Calu3 (cell line): ENCODE data around the gene ITGB3BP. TPM values are rescaled to one million over a fixed set of nuclear protein-coding genes. Genes with fewer than 3 reads are reported as not detected.

Experiments
- BruUV-seq: library from RNA; stranded (reverse); fragments of 400-500 nt; replicated peaks from 2 replicates; lab custom pipeline; 2021; lab: Mats Ljungman, UMichigan
- CTCF ChIA-PET: fragments of 300-600 bp; sonication (Branson Sonifier 250); formaldehyde crosslinking; loops from one replicate; lab custom pipeline; 2022; ENCODE audit warnings: antibody characterized with exemption; lab: Charles Lee
- DNase-seq: peaks from one replicate; pipeline ENCODE4 v3.0.0; 2022
- H3K27ac Mint-ChIP-seq: one replicate; pipeline ENCODE4 v1.8.0; 2022; ENCODE audit warnings: mixed read lengths; ENCODE audit not compliant: unreplicated experiment
- H3K27me3 Mint-ChIP-seq: one replicate; pipeline ENCODE4 v1.8.0; 2022; ENCODE audit warnings: mixed read lengths; ENCODE audit not compliant: unreplicated experiment
- H3K36me3 Mint-ChIP-seq: one replicate; pipeline ENCODE4 v1.8.0; 2022; ENCODE audit warnings: mild to moderate bottlenecking, moderate library complexity, mixed read lengths; ENCODE audit not compliant: insufficient read depth, unreplicated experiment
- H3K4me1 Mint-ChIP-seq: one replicate; pipeline ENCODE4 v1.8.0; 2022; ENCODE audit warnings: mild to moderate bottlenecking, low read depth, mixed read lengths; ENCODE audit not compliant: unreplicated experiment
- H3K4me3 Mint-ChIP-seq: one replicate; pipeline ENCODE4 v1.8.0; 2022; ENCODE audit warnings: mild to moderate bottlenecking, low read depth, moderate library complexity, mixed read lengths; ENCODE audit not compliant: unreplicated experiment
- H3K9me3 Mint-ChIP-seq: one replicate; pipeline ENCODE4 v1.8.0; 2022; ENCODE audit warnings: low read depth, mixed read lengths; ENCODE audit not compliant: unreplicated experiment
- intact Hi-C: fragments of 100-400 bp; cut with micrococcal nuclease; formaldehyde crosslinking; loops from one replicate; pipeline ENCODE4 v1.10.0; 2022; ENCODE audit not compliant: unreplicated experiment
- total RNA-seq: library from RNA; stranded (reverse); gene quantifications from 2 replicates; pipeline ENCODE4 v1.2.3, GENCODE V29; 2022
- TF ChIP-seq, protein P1 (sequence below): fragments of 200-600 bp; IDR thresholded peaks from one replicate; pipeline ENCODE4 v1.8.0; 2022; ENCODE audit warnings: antibody characterized with exemption; ENCODE audit not compliant: unreplicated experiment

ITGB3BP gene
- total RNA-seq, 1 experiment from 2014 or later: 52.1 TPM

DNA sequence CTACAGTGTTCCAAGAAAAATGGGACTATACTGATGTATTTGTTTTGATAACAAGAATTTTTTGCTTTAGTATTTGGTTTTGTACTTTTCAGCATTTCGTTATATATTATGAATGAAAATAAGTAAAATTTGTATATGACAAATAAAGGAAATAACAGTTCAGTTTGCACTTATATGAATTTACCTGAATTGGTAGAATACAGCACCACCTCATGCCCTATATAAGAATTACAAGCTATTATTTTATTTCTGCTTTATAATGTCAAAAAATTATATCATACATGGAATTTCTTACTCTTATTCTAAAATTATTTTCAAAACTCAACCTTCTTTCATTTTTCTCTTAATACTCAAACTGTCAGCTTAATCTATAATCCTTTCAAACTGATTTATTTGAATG lies 14.9 kb upstream of the ITGB3BP start:
- H3K27me3 Mint-ChIP-seq: no peaks in the 10 kb centered on the region
- peaks cover 5% of the 10 kb centered on the region for H3K36me3 Mint-ChIP-seq
- TF ChIP-seq, protein P1, sequence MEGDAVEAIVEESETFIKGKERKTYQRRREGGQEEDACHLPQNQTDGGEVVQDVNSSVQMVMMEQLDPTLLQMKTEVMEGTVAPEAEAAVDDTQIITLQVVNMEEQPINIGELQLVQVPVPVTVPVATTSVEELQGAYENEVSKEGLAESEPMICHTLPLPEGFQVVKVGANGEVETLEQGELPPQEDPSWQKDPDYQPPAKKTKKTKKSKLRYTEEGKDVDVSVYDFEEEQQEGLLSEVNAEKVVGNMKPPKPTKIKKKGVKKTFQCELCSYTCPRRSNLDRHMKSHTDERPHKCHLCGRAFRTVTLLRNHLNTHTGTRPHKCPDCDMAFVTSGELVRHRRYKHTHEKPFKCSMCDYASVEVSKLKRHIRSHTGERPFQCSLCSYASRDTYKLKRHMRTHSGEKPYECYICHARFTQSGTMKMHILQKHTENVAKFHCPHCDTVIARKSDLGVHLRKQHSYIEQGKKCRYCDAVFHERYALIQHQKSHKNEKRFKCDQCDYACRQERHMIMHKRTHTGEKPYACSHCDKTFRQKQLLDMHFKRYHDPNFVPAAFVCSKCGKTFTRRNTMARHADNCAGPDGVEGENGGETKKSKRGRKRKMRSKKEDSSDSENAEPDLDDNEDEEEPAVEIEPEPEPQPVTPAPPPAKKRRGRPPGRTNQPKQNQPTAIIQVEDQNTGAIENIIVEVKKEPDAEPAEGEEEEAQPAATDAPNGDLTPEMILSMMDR: peak; percentile 42
- CTCF ChIA-PET: interaction anchor here (0.6 to 1.4 kb wide), 8 partner anchors 10 to 221 kb away, joined by 3 to 4 read pairs (median 3); partner anchors contain the start of genes EFCAB7 and ITGB3BP
- no TSS peak for BruUV-seq
- intact Hi-C loops: loop anchor here (5.0 to 10.0 kb wide), 4 partner anchors 76 to 696 kb away; no protein-coding TSS in a partner anchor
- no peaks in the 10 kb centered on the region for H3K9me3 Mint-ChIP-seq
- H3K4me3 Mint-ChIP-seq: no peak overlapping the region
- DNase-seq: no peak
- H3K4me1 Mint-ChIP-seq: no peaks in the 10 kb centered on the region
- H3K27ac Mint-ChIP-seq: no peak overlapping the region

DNA sequence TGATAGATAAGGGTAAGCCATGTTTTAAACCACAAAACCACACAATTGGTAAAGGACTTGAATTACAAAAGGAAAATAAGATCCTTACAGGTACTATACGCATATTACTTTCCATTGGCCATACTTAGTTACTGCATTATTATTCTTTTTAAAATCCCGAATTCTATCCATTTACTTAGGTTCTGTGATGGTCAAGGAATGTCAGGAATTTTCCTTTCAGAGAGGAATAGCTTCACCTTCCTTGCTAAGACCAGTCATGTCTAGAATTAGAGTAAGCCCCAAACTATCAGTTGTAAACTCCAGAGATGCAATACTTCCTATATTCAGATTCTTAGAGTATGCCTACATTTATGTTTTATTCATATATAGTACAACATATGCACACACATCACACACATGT lies 14.0 kb upstream of the ITGB3BP start:
- DNase-seq: no peak
- intact Hi-C loops: loop anchor here (5.0 to 10.0 kb wide), 4 partner anchors 75 to 695 kb away; no protein-coding TSS in a partner anchor
- Mint-ChIP-seq H3K9me3 (no peaks in the 10 kb centered on the region), H3K4me3 (no peak overlapping the region), H3K36me3 (peaks cover 5% of the 10 kb centered on the region), H3K27me3 (no peaks in the 10 kb centered on the region), H3K4me1 (no peaks in the 10 kb centered on the region), H3K27ac (no peak overlapping the region)
- TF ChIP-seq, protein P1: no peak
- CTCF ChIA-PET: interaction anchor here (0.6 to 1.4 kb wide), 3 partner anchors 14 to 215 kb away, joined by 3 to 4 read pairs (median 3); partner anchors contain the start of genes EFCAB7 and ITGB3BP
- BruUV-seq: no TSS peak

DNA sequence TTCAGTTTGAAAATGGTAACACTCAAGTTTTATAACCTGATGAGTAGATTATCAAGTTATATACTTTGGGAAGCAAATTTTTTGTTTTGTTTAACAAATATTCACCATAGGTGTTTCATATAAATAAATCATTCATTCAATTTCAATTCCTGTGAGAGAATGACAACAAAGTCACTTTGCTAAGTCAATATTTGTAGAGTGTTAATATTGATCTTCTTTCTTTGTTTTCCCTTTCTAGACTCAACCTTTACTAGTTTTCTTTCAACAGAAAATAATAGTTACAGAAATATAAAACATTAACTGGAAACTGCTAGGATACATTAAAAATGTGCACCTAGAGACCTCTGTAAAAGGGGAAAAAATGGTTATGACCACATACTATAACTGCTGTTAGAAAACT lies 11.4 kb upstream of the ITGB3BP start:
- intact Hi-C loops: loop anchor here (10.0 kb wide), 1 partner anchor 530 kb away; no protein-coding TSS in a partner anchor
- Mint-ChIP-seq H3K36me3 (peaks cover 5% of the 10 kb centered on the region), H3K4me3 (no peak overlapping the region), H3K27ac (no peak overlapping the region), H3K4me1 (no peaks in the 10 kb centered on the region), H3K9me3 (no peaks in the 10 kb centered on the region), H3K27me3 (no peaks in the 10 kb centered on the region)
- TF ChIP-seq, protein P1: no peak
- BruUV-seq: no TSS peak
- DNase-seq: no peak
- CTCF ChIA-PET: no interaction called here

DNA sequence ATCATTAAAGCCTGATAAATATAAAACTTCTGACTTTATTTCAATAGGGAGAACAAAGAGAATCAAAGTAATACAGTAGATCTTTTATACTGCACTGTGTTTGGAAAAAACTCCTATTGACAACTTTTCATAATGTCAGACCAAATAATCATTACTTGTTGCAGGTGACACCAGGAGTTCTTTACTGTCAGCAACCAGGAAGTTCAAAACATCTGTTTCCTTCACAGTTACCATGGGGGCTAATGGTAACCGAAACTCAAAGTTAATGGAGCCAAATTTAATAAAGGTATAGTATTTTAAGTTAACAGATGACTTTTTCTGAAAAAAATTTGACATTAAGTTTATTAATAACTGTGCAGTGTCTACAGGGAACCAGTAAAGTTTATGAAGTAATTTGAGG lies 10.9 kb upstream of the ITGB3BP start:
- H3K9me3 Mint-ChIP-seq: no peaks in the 10 kb centered on the region
- BruUV-seq: no TSS peak

More for the DNA sequence above, 10.9 kb upstream of the ITGB3BP start:
- no peak overlapping the region for H3K4me3 Mint-ChIP-seq
- H3K27me3 Mint-ChIP-seq: no peaks in the 10 kb centered on the region
- no peaks in the 10 kb centered on the region for H3K4me1 Mint-ChIP-seq
- TF ChIP-seq, protein P1: no peak
- no peak for DNase-seq
- no peak overlapping the region for H3K27ac Mint-ChIP-seq
- CTCF ChIA-PET: no interaction called here
- intact Hi-C loops: loop anchor here (10.0 kb wide), 1 partner anchor 529 kb away; no protein-coding TSS in a partner anchor
- H3K36me3 Mint-ChIP-seq: peaks cover 5% of the 10 kb centered on the region
